B cell (primary cell): ENCODE measurements around the gene MTX1.

Experiments used
- CTCF ChIP-seq: fragments of 200-600 bp; IDR thresholded peaks from one replicate; pipeline ENCODE4 v1.8.0; 2022; ENCODE audit warnings: antibody characterized with exemption, mild to moderate bottlenecking
- EZH2 ChIP-seq: IDR thresholded peaks from 2 replicates; pipeline ENCODE4 v1.6.1; 2012; ENCODE audit warnings: borderline replicate concordance, low read depth, mild to moderate bottlenecking, moderate library complexity, low read length; ENCODE audit not compliant: insufficient read depth, poor library complexity, severe bottlenecking

GRCh38 chr1:155158991-155159390, 49.5 kb upstream of the MTX1 start:
- TF ChIP-seq CTCF (no peak), EZH2 (no peak)
